ENCODE data around the gene GPR84. TPM values are rescaled to one million over a fixed set of nuclear protein-coding genes. Genes with fewer than 3 reads are reported as not detected.
A peak's percentile ranks its signal among the peaks of the same experiment; 100 is the strongest.

Gene GPR84
- total and polyA plus RNA-seq, 2 donors (not counting 3 experiments of a cell fraction or from before 2014, with no cell fraction given) = not detected

DNA sequence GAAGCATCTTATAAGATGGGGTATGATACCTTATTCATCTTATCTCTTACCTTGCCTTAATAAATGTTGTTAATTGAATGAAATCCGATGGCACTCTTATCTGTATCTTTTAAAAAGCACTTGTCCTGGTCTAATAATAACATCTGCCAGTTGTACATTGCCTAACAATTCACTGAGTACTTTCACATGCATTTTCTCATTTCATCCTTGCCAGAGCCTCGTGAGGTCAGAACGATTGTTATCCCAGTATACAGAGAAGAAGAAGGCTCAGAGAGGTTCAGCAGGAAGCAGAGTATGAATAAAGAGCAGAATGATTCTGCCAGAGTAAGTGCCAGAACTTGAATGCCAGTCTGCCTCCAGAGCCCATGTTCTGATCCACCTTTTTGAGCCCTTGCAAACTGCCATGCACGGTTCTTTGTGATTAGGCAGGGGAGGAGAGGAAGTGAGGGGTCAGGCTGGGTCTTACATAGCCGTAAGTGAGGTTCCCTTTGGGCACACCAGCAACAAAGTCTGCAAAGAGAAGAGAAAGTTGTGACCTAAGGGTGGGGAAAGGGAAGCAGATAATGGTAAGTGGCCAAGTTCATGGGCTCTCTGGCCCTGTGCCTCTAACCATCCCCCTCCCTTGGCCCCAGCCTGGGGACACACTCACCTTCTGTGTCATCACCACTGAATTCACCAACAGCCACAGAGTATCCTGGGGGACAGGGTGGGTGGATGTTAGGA is 43.1 kb upstream of the GPR84 start:
- Histone ChIP-seq H3K9me3 (replicated peaks; ENCODE audit: control insufficient read depth, insufficient read depth, low read length) (no peaks in the 10 kb centered on the region), H3K4me1 (ENCODE audit: control insufficient read depth, extremely low read depth, insufficient read depth, low read length) (peaks cover 21% of the 10 kb centered on the region), H3K9me1 (replicated peaks; ENCODE audit: control insufficient read depth, extremely low read depth, insufficient read depth, low read length) (no peaks in the 10 kb centered on the region), H3K36me3 (ENCODE audit: control insufficient read depth in 2 of 2, extremely low read depth in 1 of 2, insufficient read depth in 2 of 2, low read length in 2 of 2) (peaks cover 61 to 77% of the 10 kb centered on the region in 2 experiments), H3K4me3 (replicated peaks in 1 of 3; ENCODE audit: insufficient read depth in 1 of 3, low read depth in 1 of 3, low read length in 3 of 3) (no peak overlapping the region), H2AFZ (ENCODE audit: low read depth, low read length) (no peak overlapping the region), H3K27ac (ENCODE audit: insufficient read depth, low read depth, low read length) (no peak overlapping the region), H3K27me3 (ENCODE audit: control insufficient read depth in 2 of 2, insufficient read depth in 2 of 2, low read length in 2 of 2) (no peaks in the 10 kb centered on the region), H3K4me2 (ENCODE audit: insufficient read depth, low read length) (no peak overlapping the region), H4K20me1 (replicated peaks; ENCODE audit: control insufficient read depth, extremely low read depth, insufficient read depth, low read length) (no peaks in the 10 kb centered on the region), H3K79me2 (ENCODE audit: control insufficient read depth, insufficient read depth, low read length) (peaks cover 91% of the 10 kb centered on the region), H3K9ac (replicated peaks; ENCODE audit: extremely low read depth, insufficient read depth, low read length) (no peak overlapping the region)
- no peak for DNase-seq (ENCODE audit: low read depth, low spot score)
- BruUV-seq (replicated peaks) = no TSS peak
- intact Hi-C loops (cut with micrococcal nuclease) (no loop called here), dilution Hi-C loops (cut with MboI; ENCODE audit: extremely low pct_ligation_motif_present, low sequenced_read_pairs) (no loop called here)
- ChIA-PET CTCF (interaction anchor here (2.4 kb wide), 1 partner anchor 9 kb away, joined by 33 read pairs; no protein-coding TSS in a partner anchor), POLR2A (no interaction called here)
- FAIRE-seq = peak; percentile 69
- TF ChIP-seq POLR2AphosphoS5 (IDR thresholded peaks at IDR 0.05; ENCODE audit: insufficient read depth, low read depth, low read length) = peak; percentile 24
- no peak for TF ChIP-seq POLR2A (IDR thresholded peaks at IDR 0.05; ENCODE audit: low read depth, low read length)

DNA sequence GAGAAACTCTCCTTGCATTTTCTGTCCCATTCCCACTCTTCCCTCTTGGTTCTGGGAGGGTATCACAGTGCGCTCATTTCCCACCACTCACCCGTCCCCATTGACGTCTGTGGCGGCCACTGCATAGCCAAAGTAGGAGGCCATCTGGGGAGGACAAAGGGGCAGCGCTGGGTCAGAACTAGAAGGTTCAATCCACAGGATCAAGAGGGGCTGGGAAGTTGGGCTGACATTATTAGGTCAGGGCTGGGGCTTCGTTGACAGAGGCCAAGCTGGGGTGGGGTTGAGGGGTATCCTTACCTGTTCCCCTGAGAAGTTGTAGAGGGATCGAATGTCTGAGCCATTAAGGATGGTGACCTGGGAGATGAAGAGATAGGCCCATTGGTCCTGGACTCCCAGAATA is 41.3 kb upstream of the GPR84 start:
- no peaks in the 10 kb centered on the region for H3K9me1 ChIP-seq (replicated peaks; ENCODE audit: control insufficient read depth, extremely low read depth, insufficient read depth, low read length)
- TF ChIP-seq, protein P1, sequence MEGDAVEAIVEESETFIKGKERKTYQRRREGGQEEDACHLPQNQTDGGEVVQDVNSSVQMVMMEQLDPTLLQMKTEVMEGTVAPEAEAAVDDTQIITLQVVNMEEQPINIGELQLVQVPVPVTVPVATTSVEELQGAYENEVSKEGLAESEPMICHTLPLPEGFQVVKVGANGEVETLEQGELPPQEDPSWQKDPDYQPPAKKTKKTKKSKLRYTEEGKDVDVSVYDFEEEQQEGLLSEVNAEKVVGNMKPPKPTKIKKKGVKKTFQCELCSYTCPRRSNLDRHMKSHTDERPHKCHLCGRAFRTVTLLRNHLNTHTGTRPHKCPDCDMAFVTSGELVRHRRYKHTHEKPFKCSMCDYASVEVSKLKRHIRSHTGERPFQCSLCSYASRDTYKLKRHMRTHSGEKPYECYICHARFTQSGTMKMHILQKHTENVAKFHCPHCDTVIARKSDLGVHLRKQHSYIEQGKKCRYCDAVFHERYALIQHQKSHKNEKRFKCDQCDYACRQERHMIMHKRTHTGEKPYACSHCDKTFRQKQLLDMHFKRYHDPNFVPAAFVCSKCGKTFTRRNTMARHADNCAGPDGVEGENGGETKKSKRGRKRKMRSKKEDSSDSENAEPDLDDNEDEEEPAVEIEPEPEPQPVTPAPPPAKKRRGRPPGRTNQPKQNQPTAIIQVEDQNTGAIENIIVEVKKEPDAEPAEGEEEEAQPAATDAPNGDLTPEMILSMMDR (IDR thresholded peaks at IDR 0.05; ENCODE audit: extremely low read depth in 1 of 2, insufficient read depth in 1 of 2, low read depth in 1 of 2, low read length in 2 of 2) = no peak
- TF ChIP-seq, protein P2, sequence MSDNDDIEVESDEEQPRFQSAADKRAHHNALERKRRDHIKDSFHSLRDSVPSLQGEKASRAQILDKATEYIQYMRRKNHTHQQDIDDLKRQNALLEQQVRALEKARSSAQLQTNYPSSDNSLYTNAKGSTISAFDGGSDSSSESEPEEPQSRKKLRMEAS (IDR thresholded peaks at IDR 0.05; ENCODE audit: insufficient read depth, insufficient read length) = no peak
- no peak for TF ChIP-seq POLR2AphosphoS5 (IDR thresholded peaks at IDR 0.05; ENCODE audit: insufficient read depth, low read depth, low read length)
- no peak for TF ChIP-seq MYC (IDR thresholded peaks at IDR 0.05; ENCODE audit: low read depth, low read length)
- TF ChIP-seq GATA2 (IDR thresholded peaks at IDR 0.05; ENCODE audit: insufficient read depth, insufficient read length, low read depth, low read length) = no peak
- no peak for TF ChIP-seq JUN (IDR thresholded peaks at IDR 0.05; ENCODE audit: borderline replicate concordance, insufficient read depth, insufficient read length, low read depth)
- TF ChIP-seq EZH2 (IDR thresholded peaks at IDR 0.05; ENCODE audit: borderline replicate concordance, low read depth, low read length, severe bottlenecking) = no peak
- TF ChIP-seq FOS (IDR thresholded peaks at IDR 0.05; ENCODE audit: borderline replicate concordance, insufficient read depth, low read length) = no peak
- no peak for TF ChIP-seq POLR2A (IDR thresholded peaks at IDR 0.05; ENCODE audit: low read depth, low read length)
- intact Hi-C loops (cut with micrococcal nuclease) (no loop called here), dilution Hi-C loops (cut with MboI; ENCODE audit: extremely low pct_ligation_motif_present, low sequenced_read_pairs) (no loop called here)
- H4K20me1 ChIP-seq (replicated peaks; ENCODE audit: control insufficient read depth, extremely low read depth, insufficient read depth, low read length) = no peaks in the 10 kb centered on the region
- ChIA-PET POLR2A (interaction anchor here (1.0 kb wide), 1 partner anchor 27 kb away, joined by 3 read pairs; no protein-coding TSS in a partner anchor), CTCF (interaction anchor here (1.3 to 12.1 kb wide), 2 partner anchors 25 to 36 kb away, joined by 3 to 517 read pairs; no protein-coding TSS in a partner anchor)
- no peak overlapping the region for H3K4me3 ChIP-seq (replicated peaks in 1 of 3; ENCODE audit: insufficient read depth in 1 of 3, low read depth in 1 of 3, low read length in 3 of 3)
- peaks cover 78 to 83% of the 10 kb centered on the region in 2 experiments for H3K36me3 ChIP-seq (ENCODE audit: control insufficient read depth in 2 of 2, extremely low read depth in 1 of 2, insufficient read depth in 2 of 2, low read length in 2 of 2)
- H3K4me1 ChIP-seq (ENCODE audit: control insufficient read depth, extremely low read depth, insufficient read depth, low read length) = peaks cover 9% of the 10 kb centered on the region
- no peaks in the 10 kb centered on the region for H3K9me3 ChIP-seq (replicated peaks; ENCODE audit: control insufficient read depth, insufficient read depth, low read length)
- FAIRE-seq (peak; percentile 37), DNase-seq (ENCODE audit: low read depth, low spot score) (no peak)
- no TSS peak for BruUV-seq (replicated peaks)
- no peaks in the 10 kb centered on the region for H3K27me3 ChIP-seq (ENCODE audit: control insufficient read depth in 2 of 2, insufficient read depth in 2 of 2, low read length in 2 of 2)
- H3K27ac ChIP-seq (ENCODE audit: insufficient read depth, low read depth, low read length) = no peak overlapping the region
- peaks cover 86% of the 10 kb centered on the region for H3K79me2 ChIP-seq (ENCODE audit: control insufficient read depth, insufficient read depth, low read length)
- no peak overlapping the region for H3K9ac ChIP-seq (replicated peaks; ENCODE audit: extremely low read depth, insufficient read depth, low read length)
- H3K4me2 ChIP-seq (ENCODE audit: insufficient read depth, low read length) = no peak overlapping the region
- H2AFZ ChIP-seq (ENCODE audit: low read depth, low read length) = no peak overlapping the region

All from endothelial cell of umbilical vein (primary cell).